GM10266 (cell line): ENCODE data around the gene SLAMF7.
"Not testable (repeated sequence)": the region's sequence is repeated elsewhere in the genome, so short reads cannot be mapped to it uniquely, and the experiment has no call there.

ENCODE experiments used
- DNase-seq: peaks from one replicate; pipeline ENCODE4 v3.0.0; 2012; ENCODE audit errors: extremely low spot score
- TF ChIP-seq, protein P1 (sequence below): IDR thresholded peaks from 2 replicates; pipeline ENCODE4 v1.5.1; 2012; ENCODE audit warnings: mild to moderate bottlenecking, low read depth; ENCODE audit not compliant: control insufficient read depth, insufficient read depth; ENCODE audit errors: missing control alignments

The SLAMF7 gene, protein sequence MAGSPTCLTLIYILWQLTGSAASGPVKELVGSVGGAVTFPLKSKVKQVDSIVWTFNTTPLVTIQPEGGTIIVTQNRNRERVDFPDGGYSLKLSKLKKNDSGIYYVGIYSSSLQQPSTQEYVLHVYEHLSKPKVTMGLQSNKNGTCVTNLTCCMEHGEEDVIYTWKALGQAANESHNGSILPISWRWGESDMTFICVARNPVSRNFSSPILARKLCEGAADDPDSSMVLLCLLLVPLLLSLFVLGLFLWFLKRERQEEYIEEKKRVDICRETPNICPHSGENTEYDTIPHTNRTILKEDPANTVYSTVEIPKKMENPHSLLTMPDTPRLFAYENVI

DNA sequence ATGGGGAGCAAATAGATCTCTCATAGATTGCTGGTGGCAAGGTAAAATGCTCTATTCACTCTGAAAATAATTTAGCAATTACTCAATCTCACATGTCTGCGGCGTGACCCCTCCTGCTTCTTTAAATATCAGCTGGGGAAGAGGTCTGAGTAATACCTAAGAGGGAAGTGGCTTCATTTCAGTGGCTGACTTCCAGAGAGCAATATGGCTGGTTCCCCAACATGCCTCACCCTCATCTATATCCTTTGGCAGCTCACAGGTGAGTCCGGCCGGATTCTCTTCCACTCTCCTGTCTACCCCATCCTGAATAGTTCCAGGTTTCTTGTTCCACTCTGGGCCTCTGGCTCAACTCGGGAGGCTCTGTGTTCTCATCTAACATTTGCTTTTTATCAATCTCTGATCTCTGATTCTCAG, at the start of gene SLAMF7:
Gene SLAMF7 (plus strand): TSS at position 150 of the 414 bp plus-strand sequence. CDS start 55 bp downstream, at position 205.
- peak; percentile 49 for DNase-seq
- TF ChIP-seq, protein P1, sequence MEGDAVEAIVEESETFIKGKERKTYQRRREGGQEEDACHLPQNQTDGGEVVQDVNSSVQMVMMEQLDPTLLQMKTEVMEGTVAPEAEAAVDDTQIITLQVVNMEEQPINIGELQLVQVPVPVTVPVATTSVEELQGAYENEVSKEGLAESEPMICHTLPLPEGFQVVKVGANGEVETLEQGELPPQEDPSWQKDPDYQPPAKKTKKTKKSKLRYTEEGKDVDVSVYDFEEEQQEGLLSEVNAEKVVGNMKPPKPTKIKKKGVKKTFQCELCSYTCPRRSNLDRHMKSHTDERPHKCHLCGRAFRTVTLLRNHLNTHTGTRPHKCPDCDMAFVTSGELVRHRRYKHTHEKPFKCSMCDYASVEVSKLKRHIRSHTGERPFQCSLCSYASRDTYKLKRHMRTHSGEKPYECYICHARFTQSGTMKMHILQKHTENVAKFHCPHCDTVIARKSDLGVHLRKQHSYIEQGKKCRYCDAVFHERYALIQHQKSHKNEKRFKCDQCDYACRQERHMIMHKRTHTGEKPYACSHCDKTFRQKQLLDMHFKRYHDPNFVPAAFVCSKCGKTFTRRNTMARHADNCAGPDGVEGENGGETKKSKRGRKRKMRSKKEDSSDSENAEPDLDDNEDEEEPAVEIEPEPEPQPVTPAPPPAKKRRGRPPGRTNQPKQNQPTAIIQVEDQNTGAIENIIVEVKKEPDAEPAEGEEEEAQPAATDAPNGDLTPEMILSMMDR: no peak

DNA sequence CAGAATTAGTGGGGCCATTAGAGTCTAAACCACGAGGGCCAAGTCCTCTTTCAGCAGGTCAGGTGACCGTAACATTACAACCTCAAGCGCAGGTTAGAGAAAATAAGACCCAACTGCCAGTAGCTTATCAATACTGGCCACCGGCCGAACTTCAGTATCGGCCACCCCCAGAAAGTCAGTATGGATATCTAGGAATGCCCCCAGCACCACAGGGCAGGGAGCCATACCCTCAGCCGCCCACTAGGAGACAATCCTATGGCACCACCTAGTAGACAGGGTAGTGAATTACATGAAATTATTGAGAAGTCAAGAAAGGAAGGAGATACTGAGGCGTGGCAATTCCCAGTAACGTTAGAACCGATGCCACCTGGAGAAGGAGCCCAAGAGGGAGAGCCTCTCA, 46.7 kb upstream of the SLAMF7 start:
- not testable (repeated sequence) for DNase-seq

DNA sequence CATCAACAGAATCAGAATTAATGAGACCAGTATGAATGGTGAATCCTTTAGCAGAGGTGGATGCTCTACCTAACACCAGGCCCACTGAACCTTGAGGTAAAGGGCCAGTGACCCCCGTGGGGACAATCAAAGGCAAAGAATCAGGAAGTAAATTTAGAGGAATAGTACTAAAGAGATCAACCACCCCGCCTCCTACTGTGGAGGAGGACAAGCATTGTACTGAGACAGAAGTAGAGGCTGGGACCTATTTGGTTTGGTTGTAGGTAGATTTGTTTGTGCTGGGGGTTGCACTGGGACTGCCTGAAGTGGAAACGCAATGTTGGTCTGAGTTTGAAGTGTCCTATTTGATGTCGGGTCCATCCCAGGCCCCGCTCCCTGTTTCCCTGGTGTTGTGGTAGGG, 36.9 kb upstream of the SLAMF7 start:
- TF ChIP-seq, protein P1: no peak
- no peak for DNase-seq

DNA sequence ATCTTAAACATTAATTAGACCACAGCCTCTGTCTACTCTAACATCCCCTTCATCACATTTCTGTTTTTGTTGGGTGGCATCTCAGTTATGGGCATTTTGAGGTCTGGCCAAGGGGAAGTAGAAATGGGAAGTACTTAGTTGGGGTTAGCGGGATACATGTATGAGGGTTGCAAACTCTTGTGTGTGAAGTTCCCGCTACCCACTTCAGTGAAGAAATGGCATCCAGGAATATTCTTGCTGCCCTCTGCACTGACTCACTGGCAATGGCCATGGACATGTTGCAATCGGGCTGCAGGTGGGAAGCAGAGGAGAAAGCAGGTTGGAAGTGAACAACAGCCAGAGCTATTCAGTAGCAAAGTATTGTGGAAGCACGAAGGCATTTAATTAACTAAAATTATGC, 34.8 kb upstream of the SLAMF7 start:
- DNase-seq: no peak
- TF ChIP-seq, protein P1: no peak

DNA sequence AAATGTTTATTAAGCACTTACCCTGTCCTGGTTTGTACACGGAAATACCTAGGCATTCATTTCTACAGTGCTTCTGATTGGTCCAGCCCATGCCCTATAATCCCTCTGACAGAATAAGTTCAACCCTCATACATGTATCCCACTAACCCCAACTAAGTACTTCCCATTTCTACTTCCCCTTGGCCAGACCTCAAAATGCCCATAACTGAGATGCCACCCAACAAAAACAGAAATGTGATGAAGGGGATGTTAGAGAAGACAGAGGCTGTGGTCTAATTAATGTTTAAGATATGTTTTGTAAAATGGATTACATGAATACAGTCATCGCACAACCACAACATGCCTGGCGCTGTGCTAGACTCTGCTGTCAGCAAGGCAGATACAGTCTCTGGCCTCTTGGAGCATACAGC, 33.8 kb upstream of the SLAMF7 start:
- DNase-seq: not testable (repeated sequence)

DNA sequence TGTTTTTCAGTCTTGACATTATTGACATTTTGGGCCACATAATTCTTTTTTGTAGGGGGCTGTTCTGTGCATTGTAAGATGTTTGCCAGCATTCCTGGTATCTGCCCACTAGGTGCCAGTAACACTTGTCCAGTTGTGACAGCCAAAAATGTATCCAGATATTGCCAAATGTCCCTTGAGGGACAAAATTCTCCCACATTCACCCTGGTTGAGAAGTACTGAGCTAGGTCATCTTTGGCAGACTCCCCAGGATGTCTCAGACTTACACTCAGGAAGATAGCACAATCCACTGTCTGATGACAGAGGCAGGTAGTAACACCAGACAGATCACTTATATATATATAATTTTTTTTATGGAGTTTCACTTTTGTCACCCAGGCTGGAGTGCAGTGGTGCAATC, 33.3 kb upstream of the SLAMF7 start:
- DNase-seq: no peak
- TF ChIP-seq, protein P1: no peak

DNA sequence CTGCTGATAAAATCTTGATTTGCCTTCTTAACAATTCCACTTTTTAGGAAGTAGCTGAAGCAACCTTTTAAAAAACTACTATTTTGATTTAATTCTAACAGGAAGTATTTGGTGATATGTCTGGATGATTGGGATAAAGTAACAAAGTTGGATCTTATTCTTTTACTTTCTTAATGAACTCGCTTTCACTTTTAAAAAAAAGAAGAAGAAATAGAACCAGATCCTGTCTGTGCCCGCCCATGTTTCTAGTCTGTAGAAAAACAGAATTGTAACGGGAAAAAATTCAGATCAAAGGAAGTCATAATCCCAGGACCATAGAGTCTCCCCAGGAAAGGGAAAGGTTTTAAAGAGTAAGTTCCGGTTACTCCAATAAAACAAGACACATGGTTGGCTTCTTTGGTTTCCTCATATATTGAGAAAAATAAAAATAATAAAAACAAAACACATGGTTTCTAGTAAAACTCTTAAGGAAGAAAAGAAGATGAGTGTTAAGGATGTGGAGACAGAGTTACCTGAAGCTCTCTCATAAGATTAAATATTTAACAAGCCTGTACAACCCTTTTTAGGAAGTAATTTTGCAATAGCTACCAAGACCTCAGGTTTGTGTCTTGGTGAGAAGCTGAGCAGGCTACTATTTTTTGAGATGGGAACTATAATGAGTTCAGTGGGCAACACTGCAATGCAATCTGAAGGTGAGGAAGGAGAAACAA, 32.4 kb upstream of the SLAMF7 start:
- TF ChIP-seq, protein P1: no peak
- no peak for DNase-seq

DNA sequence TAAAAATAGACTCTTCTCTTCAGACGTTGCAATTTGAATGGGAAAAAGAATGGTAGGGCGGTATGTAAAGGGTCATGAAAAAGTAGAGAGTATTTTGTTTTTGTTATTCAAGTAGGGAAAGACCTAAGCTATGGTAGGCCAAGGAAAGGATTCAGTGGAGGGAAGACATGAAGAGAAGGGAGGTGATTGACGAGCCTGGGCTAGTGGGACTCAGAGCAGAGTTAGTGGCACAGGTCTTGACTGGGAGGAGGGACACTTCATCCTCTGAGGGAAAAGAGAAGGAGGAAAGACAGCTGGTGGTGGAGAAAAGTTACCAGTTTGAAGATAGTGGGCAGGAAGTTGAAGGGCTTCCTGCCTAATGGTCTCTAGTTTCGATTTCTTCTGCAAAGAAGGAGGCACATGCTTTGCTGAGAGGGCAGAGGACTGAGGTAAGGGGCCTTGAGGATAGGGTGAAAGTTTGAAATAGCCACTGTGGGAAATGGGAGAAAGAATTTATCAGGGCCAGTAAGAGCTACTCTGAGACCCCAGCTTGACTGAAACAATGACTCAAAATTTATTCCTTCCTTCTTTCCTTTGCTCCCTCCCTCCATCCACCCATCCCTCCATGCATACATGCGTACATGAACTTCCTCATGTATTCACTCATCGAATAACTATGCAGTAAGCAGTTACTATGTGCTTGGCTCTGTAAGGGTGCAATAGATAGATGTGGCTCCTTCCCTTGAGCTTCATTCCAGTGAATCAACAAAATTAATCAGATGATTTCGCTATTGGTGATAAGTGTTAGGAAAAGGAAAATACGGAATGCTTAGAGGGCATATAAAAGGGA, 31.6 kb upstream of the SLAMF7 start:
- TF ChIP-seq, protein P1: no peak
- no peak for DNase-seq
